Keratinocyte (primary cell): ENCODE results near the gene TSHZ2.

Source experiments
- CTCF ChIP-seq, 3 experiments: IDR thresholded peaks in 1 of 3; conservative IDR thresholded peaks in 1 of 3; optimal IDR thresholded peaks in 1 of 3; 2 replicates in 2 of 3; 3 replicates in 1 of 3; pipeline versions ENCODE3 to v1.5.1; 2011; ENCODE audit warnings: low read length in 3 of 3, mild to moderate bottlenecking in 3 of 3, moderate library complexity in 2 of 3, control low read depth in 1 of 3, inconsistent platforms in 1 of 3; ENCODE audit not compliant: insufficient read depth in 2 of 3; ENCODE audit errors: extremely low read depth in 1 of 3
- EZH2 ChIP-seq: IDR thresholded peaks from one replicate; pipeline ENCODE4 v1.6.1; 2012; ENCODE audit warnings: inconsistent platforms, mild to moderate bottlenecking, low read length, moderate library complexity

DNA sequence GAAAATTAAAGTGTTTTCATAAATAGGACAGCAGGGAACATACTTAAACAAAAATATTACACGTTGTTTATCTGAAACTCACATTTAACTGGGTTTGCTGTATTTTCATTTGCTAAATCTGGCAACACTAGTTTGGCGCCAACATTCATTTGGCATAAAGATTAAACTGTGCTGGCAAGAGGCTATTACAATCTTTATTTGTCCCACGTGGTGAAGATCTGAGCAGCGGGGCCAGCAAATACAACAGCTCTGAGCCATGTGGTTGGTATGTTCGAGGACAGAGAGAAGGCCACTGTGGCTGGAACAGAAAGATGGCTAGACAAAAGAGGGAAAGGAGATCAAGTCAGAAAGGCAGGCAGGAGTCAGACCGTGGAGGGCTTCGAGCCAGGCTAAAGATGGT, 387.3 kb downstream of the TSHZ2 start:
- TF ChIP-seq CTCF (optimal IDR thresholded peaks at IDR 0.05 in 1 of 3, IDR thresholded peaks at IDR 0.05 in 1 of 3, conservative IDR thresholded peaks at IDR 0.05 in 1 of 3; ENCODE audit: extremely low read depth in 1 of 3, insufficient read depth in 2 of 3, low read length in 3 of 3): no peak
- no peak for TF ChIP-seq EZH2
